ENCODE measurements around the gene BUD13.

The BUD13 gene

DNA sequence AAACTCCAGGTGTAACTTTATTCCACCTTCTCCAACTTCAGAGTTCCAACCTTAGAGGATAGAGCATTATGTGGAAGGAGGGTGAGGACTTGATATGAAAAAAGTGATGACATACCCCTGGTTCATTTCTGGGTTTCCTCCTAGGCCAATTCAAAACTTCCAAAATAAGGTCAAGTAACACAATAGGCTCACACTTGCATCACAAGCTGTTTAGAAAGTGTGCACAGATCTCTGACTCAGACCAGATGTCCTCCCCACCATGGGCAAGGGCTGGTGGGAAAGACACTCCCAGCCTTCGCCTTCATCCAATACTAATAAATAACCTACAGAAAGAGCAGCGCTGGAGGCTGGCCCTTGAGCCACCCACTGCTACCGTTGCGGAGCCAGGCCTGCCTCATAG is 5.8 kb upstream of the BUD13 start:
- Histone ChIP-seq H3K36me3 (peaks cover 49% of the 10 kb centered on the region), H3K27ac (no peak overlapping the region), H3K4me3 (ENCODE audit: low read depth in 1 of 2, low read length in 1 of 2) (no peak overlapping the region), H3K9me3 (no peaks in the 10 kb centered on the region), H3K27me3 (no peaks in the 10 kb centered on the region), H3K4me1 (ENCODE audit: control insufficient read depth in 1 of 2, insufficient read depth in 1 of 2, low read depth in 1 of 2, low read length in 1 of 2) (peaks cover 7 to 8% of the 10 kb centered on the region in 2 experiments)
- TF ChIP-seq, protein P1, sequence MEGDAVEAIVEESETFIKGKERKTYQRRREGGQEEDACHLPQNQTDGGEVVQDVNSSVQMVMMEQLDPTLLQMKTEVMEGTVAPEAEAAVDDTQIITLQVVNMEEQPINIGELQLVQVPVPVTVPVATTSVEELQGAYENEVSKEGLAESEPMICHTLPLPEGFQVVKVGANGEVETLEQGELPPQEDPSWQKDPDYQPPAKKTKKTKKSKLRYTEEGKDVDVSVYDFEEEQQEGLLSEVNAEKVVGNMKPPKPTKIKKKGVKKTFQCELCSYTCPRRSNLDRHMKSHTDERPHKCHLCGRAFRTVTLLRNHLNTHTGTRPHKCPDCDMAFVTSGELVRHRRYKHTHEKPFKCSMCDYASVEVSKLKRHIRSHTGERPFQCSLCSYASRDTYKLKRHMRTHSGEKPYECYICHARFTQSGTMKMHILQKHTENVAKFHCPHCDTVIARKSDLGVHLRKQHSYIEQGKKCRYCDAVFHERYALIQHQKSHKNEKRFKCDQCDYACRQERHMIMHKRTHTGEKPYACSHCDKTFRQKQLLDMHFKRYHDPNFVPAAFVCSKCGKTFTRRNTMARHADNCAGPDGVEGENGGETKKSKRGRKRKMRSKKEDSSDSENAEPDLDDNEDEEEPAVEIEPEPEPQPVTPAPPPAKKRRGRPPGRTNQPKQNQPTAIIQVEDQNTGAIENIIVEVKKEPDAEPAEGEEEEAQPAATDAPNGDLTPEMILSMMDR (IDR thresholded peaks at IDR 0.05) = no peak

DNA sequence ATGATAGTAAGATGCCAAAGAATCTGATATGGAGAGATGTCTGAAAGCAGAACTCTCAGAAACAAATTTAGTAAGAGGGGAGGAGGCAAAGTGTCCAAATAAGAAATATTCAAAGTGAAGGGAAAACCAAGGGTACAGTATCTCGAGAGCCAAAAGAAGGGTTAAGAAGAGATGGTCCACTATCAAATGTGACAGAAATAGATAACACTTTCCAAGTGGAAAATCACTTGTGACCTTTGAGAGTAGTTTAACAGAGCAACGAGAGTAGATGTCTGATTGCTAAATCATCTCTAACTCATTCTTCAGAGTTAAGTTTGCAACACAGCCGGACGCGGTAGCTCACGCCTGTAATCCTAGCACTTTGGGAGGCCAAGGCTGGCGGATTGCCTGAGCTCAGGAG is 4.3 kb upstream of the BUD13 start:
- Histone ChIP-seq H3K27ac (no peak overlapping the region), H3K36me3 (peaks cover 35% of the 10 kb centered on the region), H3K27me3 (no peaks in the 10 kb centered on the region), H3K4me3 (ENCODE audit: low read depth in 1 of 2, low read length in 1 of 2) (no peak overlapping the region), H3K9me3 (no peaks in the 10 kb centered on the region), H3K4me1 (ENCODE audit: control insufficient read depth in 1 of 2, insufficient read depth in 1 of 2, low read depth in 1 of 2, low read length in 1 of 2) (peaks cover 15 to 16% of the 10 kb centered on the region in 2 experiments)
- TF ChIP-seq, protein P1 (IDR thresholded peaks at IDR 0.05) = no peak

DNA sequence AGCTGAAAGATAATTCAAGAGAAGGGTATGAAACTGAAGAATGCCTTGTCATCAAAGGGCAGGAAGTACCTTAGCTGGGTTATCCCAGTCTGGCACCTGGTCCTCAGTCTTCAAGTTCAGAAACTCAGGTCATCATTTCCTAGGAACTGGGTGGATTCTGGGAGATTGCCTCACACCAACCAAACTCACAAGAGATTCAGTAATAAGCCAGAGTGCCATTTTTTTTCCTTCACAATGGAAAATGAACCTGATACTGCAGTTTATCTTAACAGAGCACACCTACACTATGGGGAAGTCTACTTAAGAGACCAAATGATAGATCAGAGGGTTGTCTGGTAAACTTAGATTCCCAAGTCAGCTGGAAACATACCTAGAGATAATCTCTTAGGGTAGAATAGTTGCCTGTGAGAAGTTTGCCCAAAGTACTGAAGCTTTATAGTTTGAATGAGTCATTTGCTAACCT is 3.8 kb upstream of the BUD13 start:
- H3K9me3 ChIP-seq = no peaks in the 10 kb centered on the region
- peak overlapping the region; percentile 13 for H3K27ac ChIP-seq
- H3K36me3 ChIP-seq = peaks cover 30% of the 10 kb centered on the region
- TF ChIP-seq, protein P1 (IDR thresholded peaks at IDR 0.05) = no peak
- no peaks in the 10 kb centered on the region for H3K27me3 ChIP-seq
- H3K4me3 ChIP-seq (ENCODE audit: low read depth in 1 of 2, low read length in 1 of 2) = no peak overlapping the region
- peaks cover 20 to 21% of the 10 kb centered on the region in 2 experiments for H3K4me1 ChIP-seq (ENCODE audit: control insufficient read depth in 1 of 2, insufficient read depth in 1 of 2, low read depth in 1 of 2, low read length in 1 of 2)

DNA sequence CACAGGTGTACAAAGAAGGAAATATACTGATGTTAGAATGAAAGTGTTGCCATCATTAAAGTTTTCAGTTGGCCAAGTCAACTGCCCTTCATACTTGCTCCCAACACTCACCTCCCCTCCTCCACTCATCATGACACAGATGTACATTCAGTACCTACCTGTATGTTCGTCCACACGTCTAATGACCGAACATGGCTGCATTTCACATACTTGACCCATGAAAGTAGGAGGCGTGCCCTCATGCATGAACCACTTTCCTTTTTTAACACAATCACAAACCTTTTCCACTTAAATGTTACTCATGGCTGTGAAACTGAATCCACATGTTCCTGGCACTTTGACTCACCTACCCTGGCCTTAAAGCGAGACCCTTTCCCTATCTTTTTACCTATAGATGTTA is 3.2 kb upstream of the BUD13 start:
- Histone ChIP-seq H3K4me1 (ENCODE audit: control insufficient read depth in 1 of 2, insufficient read depth in 1 of 2, low read depth in 1 of 2, low read length in 1 of 2) (peaks cover 26% of the 10 kb centered on the region in 2 experiments), H3K36me3 (peaks cover 29% of the 10 kb centered on the region), H3K9me3 (no peaks in the 10 kb centered on the region), H3K27ac (no peak overlapping the region), H3K4me3 (ENCODE audit: low read depth in 1 of 2, low read length in 1 of 2) (no peak overlapping the region), H3K27me3 (no peaks in the 10 kb centered on the region)
- TF ChIP-seq, protein P1 (IDR thresholded peaks at IDR 0.05) = no peak

DNA sequence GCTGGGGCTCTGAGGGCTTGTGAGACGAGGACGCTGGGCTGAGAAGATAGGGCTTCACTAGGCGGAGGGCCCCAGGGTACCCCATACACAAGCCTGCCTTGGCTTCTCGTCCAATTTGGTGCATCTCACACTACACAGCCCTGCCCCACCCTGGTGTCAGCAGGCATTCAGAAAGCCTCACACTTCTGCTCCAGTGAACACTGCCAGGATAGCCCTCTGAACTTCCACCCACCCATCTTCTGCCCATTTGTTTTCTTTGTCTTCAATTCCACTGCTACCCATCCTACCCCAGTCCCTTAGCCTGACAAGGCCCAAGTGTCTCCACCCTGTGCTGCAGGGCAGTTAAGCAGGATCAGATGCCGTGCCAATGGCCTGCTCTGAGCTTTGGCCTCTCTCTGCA is 1.9 kb upstream of the BUD13 start:
- Histone ChIP-seq H3K36me3 (peaks cover 21% of the 10 kb centered on the region), H3K4me1 (ENCODE audit: control insufficient read depth in 1 of 2, insufficient read depth in 1 of 2, low read depth in 1 of 2, low read length in 1 of 2) (peaks cover 34 to 35% of the 10 kb centered on the region in 2 experiments), H3K27me3 (no peaks in the 10 kb centered on the region), H3K27ac (no peak overlapping the region), H3K4me3 (ENCODE audit: low read depth in 1 of 2, low read length in 1 of 2) (no peak overlapping the region), H3K9me3 (no peaks in the 10 kb centered on the region)
- TF ChIP-seq, protein P1 (IDR thresholded peaks at IDR 0.05) = no peak

Measured in neutrophil (primary cell).